Measurements from ENCODE around the gene CLASP1. TPM values are rescaled to one million over a fixed set of nuclear protein-coding genes. Genes with fewer than 3 reads are reported as not detected.

Gene CLASP1
- total and polyA plus RNA-seq, 4 donors: 7.5 to 50.0 (median 21.9) TPM

DNA sequence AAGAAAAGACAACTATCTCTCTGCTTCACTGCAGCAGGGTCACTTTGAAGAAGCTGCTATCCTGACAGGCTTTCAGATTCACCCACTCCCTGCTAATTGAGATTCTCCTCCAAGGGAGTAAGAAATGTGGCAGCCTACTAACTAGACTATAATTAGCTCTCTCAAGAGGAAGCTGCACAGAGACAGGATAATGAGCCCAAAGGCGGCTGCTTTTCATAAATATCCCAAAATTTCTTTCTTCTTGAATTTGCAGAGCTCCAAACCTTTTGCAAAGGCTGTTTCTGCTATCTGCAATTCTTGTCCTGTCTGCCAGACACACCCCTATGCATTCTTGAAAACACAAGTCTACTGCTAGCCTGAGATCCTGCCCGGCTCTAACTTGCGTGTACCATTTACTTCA lies 172.6 kb downstream of the CLASP1 start:
- 82% methylated on average over 3 of the region's 3 CpGs for WGBS
- H3K4me3 ChIP-seq (ENCODE audit: low read depth in 1 of 3, low read length in 3 of 3): no peak overlapping the region
- peaks cover 0 to 4% (median 2%) of the 10 kb centered on the region in 4 donors for H3K4me1 ChIP-seq (ENCODE audit: control insufficient read depth in 4 of 4, insufficient read depth in 4 of 4, low read length in 3 of 4)
- TF ChIP-seq FOXA1 (IDR thresholded peaks at IDR 0.05): no peak
- no peak for TF ChIP-seq EGR1 (IDR thresholded peaks at IDR 0.05; ENCODE audit: low read depth in 2 of 2)
- TF ChIP-seq TAF1 (conservative IDR thresholded peaks at IDR 0.05): no peak
- TF ChIP-seq FOXA2 (IDR thresholded peaks at IDR 0.05): no peak
- TF ChIP-seq, protein P1, sequence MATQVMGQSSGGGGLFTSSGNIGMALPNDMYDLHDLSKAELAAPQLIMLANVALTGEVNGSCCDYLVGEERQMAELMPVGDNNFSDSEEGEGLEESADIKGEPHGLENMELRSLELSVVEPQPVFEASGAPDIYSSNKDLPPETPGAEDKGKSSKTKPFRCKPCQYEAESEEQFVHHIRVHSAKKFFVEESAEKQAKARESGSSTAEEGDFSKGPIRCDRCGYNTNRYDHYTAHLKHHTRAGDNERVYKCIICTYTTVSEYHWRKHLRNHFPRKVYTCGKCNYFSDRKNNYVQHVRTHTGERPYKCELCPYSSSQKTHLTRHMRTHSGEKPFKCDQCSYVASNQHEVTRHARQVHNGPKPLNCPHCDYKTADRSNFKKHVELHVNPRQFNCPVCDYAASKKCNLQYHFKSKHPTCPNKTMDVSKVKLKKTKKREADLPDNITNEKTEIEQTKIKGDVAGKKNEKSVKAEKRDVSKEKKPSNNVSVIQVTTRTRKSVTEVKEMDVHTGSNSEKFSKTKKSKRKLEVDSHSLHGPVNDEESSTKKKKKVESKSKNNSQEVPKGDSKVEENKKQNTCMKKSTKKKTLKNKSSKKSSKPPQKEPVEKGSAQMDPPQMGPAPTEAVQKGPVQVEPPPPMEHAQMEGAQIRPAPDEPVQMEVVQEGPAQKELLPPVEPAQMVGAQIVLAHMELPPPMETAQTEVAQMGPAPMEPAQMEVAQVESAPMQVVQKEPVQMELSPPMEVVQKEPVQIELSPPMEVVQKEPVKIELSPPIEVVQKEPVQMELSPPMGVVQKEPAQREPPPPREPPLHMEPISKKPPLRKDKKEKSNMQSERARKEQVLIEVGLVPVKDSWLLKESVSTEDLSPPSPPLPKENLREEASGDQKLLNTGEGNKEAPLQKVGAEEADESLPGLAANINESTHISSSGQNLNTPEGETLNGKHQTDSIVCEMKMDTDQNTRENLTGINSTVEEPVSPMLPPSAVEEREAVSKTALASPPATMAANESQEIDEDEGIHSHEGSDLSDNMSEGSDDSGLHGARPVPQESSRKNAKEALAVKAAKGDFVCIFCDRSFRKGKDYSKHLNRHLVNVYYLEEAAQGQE (IDR thresholded peaks at IDR 0.05): no peak
- TF ChIP-seq RXRA (IDR thresholded peaks at IDR 0.05): no peak
- TF ChIP-seq ZBTB33 (IDR thresholded peaks at IDR 0.05): no peak
- no peak for TF ChIP-seq CTCF (IDR thresholded peaks at IDR 0.05; ENCODE audit: low read depth, low read length, missing input control)
- TF ChIP-seq YY1 (IDR thresholded peaks at IDR 0.05): no peak
- no peak for TF ChIP-seq JUND (IDR thresholded peaks at IDR 0.05)
- no peak for TF ChIP-seq SP1 (IDR thresholded peaks at IDR 0.05)
- no peak for TF ChIP-seq NR2F2 (IDR thresholded peaks at IDR 0.05)
- TF ChIP-seq HNF4A (conservative IDR thresholded peaks at IDR 0.05): no peak
- no peak for TF ChIP-seq MAX (IDR thresholded peaks at IDR 0.05)
- TF ChIP-seq ATF3 (IDR thresholded peaks at IDR 0.05): no peak
- no peak overlapping the region for H3K27ac ChIP-seq (ENCODE audit: low read depth in 1 of 2, low read length in 2 of 2)
- no peaks in the 10 kb centered on the region for H3K9me3 ChIP-seq (ENCODE audit: control insufficient read depth in 4 of 4, low read length in 3 of 4)
- no peak for DNase-seq (ENCODE audit: low spot score)
- H3K27me3 ChIP-seq (ENCODE audit: control insufficient read depth in 4 of 4, insufficient read depth in 4 of 4, low read length in 3 of 4): no peaks in the 10 kb centered on the region
- peaks cover 0 to 2% (median 0%) of the 10 kb centered on the region in 4 donors for H3K36me3 ChIP-seq (ENCODE audit: control insufficient read depth in 4 of 4, insufficient read depth in 3 of 4, low read depth in 1 of 4, low read length in 3 of 4)
- H3K9ac ChIP-seq (ENCODE audit: low read depth in 1 of 2, low read length in 2 of 2): no peak overlapping the region
